ENCODE results near the gene ELF2.
A peak's percentile ranks its signal among the peaks of the same experiment; 100 is the strongest.
"Not testable (repeated sequence)": the region's sequence is repeated elsewhere in the genome, so short reads cannot be mapped to it uniquely, and the experiment has no call there.

The ELF2 gene

GRCh38 chr4:139078926-139079325 is 98.1 kb downstream of the ELF2 start:
- DNase-seq (ENCODE audit: low read depth in 3 of 3), result no peak

GRCh38 chr4:139077567-139078355 is 99.3 kb downstream of the ELF2 start:
- no peak for DNase-seq (ENCODE audit: low read depth in 3 of 3)

- DNase-seq (ENCODE audit: low read depth in 3 of 3), result no peak
Observed at GRCh38 chr4:139076016-139076744, 100.8 kb downstream of the ELF2 start.

GRCh38 chr4:139060591-139060990 is 116.4 kb downstream of the ELF2 start:
- no peak for DNase-seq (ENCODE audit: low read depth in 3 of 3)

GRCh38 chr4:139059026-139059425 is 118.0 kb downstream of the ELF2 start:
- not testable (repeated sequence) for DNase-seq (ENCODE audit: low read depth in 3 of 3)

DNA sequence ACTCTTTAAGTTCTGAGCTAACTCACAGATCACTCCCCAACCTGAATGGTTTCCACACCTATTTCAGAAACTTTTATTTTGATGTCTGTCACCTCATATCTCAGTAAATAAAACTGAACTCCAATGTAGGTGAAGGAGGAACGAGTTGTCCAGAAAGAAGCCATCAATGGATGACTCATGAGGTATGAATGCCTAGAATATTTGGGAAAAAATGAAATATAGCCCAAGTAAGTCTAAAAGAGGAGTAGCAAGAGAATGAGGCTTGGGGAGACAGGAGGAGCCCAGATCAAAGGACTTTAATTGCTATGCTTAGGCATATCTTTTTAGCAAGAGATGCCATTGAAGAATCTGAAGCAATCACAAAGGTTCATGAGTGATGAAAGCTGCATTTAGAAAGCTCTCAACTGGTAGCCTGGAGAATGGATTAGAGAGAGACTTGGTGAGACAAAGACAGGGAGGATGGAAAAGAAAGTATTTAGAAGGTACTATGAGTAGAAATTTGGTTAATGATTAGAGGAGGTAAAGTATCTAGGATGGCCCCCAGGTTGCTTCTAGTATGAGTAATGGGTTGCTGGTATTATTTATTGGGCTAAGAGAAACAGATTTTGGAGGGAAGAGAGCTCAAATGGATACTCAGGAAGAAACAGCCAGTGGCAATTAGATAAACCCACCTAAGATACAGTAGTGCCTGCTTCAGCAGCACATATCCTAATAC is 122.1 kb downstream of the ELF2 start:
- no peak for DNase-seq (ENCODE audit: low read depth in 3 of 3)

- no peak for DNase-seq (ENCODE audit: low read depth in 3 of 3)
Observed at GRCh38 chr4:139053909-139054308, 123.1 kb downstream of the ELF2 start.

GRCh38 chr4:139050446-139050845 is 126.6 kb downstream of the ELF2 start:
- DNase-seq (ENCODE audit: low read depth in 3 of 3), result no peak

DNA sequence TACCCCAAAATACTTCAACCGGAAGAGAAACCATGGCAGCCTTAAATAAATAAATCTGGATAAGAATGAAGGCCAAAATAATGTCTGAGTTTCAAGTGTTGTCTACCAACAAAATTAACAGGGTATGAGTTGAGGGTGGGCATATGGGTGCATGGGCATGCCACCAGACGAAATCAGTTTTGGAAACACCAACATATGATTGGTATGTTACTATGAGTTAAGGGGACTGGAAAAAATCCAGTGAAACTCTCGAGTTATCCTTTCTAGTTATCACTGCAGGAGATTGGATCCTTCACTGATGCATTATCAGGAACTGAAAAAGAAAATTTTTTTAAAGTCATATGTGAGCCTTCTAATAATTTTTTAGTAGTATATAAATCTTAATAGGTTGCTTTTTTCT is 129.0 kb downstream of the ELF2 start:
- no peak for DNase-seq (ENCODE audit: low read depth in 3 of 3)

DNA sequence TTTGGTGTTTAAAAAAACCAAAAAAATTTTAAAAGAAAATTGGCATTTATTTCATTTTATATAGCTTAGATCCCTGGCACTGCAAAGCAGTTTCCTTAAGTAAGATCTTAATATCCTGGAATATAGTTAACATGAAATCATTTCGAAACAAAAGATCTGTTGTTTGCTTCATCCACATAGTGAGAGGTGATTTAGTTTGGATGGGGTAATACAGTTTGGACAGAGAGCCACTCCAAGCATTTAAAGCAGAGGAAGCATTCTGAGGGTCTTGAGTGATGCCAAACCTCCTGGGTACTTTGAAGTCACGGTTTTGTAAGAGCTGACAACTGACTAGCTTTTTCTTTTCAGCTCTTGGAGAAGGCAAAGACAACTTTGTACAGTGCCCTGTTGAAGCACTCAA is 132.7 kb downstream of the ELF2 start:
- no peak for DNase-seq (ENCODE audit: low read depth in 3 of 3)

DNA sequence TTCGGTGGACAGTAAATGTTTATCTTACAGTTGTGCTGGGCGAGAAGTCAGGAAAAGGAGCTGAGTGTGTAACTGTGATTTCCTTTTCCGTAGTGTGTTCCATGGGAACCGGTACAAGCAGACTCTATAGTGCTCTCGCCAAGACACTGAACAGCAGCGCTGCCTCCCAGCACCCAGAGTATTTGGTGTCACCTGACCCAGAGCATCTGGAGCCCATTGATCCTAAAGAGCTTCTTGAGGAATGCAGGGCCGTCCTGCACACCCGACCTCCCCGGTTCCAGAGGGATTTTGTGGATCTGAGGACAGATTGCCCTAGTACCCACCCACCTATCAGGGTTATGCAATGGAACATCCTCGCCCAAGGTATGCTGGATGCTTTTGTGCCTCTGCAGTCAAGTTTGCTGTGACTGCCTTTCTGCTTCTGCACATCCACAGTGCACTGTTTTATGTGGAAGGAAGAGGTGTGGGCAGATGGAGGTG is 134.0 kb downstream of the ELF2 start:
- DNase-seq (ENCODE audit: low read depth in 3 of 3), result no peak

DNA sequence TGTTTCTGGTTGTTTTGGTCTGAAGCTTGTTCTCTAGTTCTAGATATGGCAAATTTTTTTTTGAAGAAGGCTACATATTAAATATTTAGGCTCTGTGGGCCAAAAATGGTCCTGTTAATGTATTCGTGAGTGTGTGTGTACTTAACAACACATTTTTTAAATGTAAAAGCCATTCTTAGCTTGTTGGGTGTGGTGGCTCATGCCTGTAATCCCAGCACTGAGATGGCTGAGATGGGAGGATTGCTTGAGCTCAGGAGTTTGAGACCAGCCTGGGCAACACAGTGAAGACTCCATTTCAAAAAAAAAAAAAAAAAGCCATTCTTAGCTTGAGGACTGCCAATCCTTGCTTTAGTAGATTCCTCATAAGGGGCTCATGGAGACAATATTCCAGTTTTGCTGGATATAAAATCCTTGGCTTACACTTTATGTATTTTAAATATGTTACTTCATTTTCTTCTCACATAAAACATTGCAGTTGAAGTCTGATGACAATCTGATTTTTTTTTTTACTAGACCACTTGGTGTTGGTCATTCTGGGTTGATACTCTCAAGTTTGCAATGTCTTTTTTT is 138.1 kb downstream of the ELF2 start:
- no peak for DNase-seq (ENCODE audit: low read depth in 3 of 3)

DNA sequence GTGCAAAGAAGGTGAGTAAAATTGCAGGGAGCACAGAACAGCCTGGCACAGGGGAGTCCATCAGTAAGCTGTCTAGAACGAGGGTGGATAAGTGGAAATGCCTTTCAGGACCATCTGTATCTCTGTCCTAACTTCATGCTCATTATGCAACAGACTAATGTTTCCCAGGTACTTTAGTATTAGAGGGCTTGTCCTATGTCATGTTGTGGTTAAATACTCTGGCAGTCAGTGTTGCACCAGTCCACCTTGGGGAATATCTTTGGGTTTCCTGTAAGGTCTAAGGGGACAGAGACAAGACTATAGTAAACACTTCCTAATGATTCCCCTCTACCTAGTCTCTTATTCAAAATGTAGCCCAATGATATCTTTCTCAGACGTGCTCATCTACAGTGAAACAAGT is 140.1 kb downstream of the ELF2 start:
- no peak for DNase-seq (ENCODE audit: low read depth in 3 of 3)

- no peak for DNase-seq (ENCODE audit: low read depth in 3 of 3)
Observed at GRCh38 chr4:139035650-139036049, 141.4 kb downstream of the ELF2 start.

GRCh38 chr4:139030614-139031235 is 146.3 kb downstream of the ELF2 start:
- DNase-seq (ENCODE audit: low read depth in 3 of 3), result peak in 2 of 3 experiments; percentile 35 to 54

GRCh38 chr4:139029866-139030363 is 147.1 kb downstream of the ELF2 start:
- not testable (repeated sequence) for DNase-seq (ENCODE audit: low read depth in 3 of 3)

DNA sequence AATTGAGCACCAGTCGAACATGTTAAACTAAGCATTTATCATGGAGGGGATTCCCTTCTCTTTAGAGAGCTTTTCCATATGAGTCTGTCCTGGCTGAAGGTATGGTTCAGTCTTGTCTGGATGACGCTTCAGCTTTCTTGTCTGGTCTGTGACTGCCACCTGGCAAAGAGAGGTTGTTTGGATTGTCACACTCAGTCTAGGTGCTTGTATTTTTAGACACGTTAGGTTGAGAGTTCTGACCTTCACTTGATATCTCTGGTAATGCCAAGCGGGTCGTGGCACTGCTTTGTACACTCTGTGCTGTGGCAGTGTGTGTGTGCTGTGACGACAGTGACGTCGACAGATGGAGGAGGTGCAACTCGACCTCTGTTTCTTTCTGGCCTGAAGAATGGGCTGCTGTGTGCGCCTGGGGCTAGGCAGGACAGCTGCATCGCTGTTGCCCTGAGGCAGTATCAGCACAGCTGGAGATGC is 148.8 kb downstream of the ELF2 start:
- no peak for DNase-seq (ENCODE audit: low read depth in 3 of 3)

GRCh38 chr4:139027776-139028175 is 149.2 kb downstream of the ELF2 start:
- no peak for DNase-seq (ENCODE audit: low read depth in 3 of 3)

DNA sequence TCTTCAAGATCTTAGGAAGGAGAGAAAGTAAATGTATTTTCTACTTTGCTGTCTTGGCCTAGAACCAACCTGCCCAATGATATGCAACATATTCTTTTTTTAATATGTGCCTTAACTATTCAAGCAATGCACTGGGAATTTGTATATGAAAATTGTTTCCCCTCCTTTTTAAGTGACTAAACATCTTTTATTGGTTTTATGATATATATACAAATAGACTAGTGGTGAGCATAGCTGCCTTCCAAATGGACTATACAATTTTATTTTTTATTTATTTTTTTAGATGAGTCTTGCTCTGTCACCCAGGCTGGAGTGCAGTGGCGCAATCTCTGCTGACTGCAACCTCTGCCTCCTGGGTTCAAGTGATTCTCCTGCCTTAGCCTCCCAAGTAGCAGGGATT is 151.2 kb downstream of the ELF2 start:
- DNase-seq (ENCODE audit: low read depth in 3 of 3), result no peak

DNA sequence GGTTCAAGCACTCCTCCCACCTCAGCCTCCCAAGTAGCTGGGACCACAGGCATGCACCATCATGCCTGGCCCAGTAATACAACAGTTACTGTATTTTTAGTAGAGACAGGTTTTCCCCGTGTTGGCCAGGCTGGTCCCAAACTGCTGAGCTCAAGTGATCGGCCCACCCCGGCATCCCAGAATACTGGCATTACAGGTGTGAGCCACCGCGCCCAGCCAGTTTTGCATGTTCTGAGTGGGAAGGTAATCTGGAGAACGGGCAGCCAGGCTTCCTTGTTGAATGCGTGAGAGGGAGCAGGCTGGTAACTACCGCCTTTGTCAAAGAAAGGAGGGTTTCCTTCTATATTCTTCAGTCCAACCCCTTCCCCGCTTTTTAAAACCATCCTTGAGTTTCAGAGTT is 152.3 kb downstream of the ELF2 start:
- DNase-seq (ENCODE audit: low read depth in 3 of 3), result no peak

DNA sequence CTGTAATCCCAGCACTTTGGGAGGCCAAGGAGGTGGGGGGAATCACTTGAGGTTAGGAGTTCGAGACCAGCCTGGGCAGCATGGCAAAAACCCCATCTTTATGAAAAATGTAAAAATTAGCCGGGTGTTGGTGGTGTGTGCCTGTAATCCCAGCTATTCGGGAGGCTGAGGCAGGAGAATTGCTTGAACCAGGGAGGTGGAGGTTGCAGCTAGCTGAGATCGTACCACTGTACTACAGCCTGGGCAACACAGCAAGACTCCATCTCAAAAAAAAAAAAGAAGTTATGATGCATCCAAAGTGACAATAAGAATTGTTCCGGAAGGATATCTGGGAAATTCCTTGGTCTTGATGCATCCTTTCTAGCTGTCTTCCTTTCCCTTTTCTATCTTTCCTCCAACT is 154.2 kb downstream of the ELF2 start:
- no peak for DNase-seq (ENCODE audit: low read depth in 3 of 3)
